ENCODE measurements around the gene DTX4.

DTX4 gene

DNA sequence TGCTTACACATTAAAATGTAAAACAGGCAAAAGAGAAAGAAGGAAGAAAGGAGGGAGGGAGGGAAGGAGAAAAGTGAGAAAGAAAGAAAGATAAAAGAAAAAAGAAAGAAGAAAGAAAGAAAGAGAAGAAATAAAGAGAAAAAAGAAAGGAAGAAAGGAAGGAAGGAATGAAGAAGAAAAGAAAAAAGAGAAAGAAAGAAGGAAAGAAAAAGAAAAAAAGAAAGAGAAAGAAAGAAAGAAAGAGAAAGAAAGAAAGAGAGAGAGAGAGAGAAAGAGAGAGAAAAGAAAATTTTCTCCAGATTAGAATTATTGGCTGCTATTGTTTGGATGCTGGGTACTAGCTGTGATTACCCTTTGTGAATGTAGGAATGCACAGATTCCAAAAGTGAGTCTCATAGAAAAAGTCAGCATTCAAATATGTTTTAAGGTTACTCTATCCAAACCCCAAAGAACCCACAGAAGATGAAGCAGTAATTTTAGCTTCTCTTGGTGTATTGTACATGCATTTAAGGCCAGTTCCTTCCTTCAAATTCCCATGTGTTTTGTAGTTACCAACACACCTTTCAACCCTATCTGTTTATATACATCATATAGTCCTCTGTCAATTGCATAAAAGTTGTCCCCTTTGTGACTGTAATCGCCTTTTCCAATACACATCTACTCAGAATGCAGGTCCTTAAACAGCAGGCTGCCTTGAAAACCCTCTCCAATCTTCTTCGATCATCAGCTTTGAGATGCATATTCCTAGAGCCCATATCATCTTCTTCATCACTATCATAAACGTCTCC lies 30.1 kb upstream of the DTX4 start:
- TF ChIP-seq, protein P1, sequence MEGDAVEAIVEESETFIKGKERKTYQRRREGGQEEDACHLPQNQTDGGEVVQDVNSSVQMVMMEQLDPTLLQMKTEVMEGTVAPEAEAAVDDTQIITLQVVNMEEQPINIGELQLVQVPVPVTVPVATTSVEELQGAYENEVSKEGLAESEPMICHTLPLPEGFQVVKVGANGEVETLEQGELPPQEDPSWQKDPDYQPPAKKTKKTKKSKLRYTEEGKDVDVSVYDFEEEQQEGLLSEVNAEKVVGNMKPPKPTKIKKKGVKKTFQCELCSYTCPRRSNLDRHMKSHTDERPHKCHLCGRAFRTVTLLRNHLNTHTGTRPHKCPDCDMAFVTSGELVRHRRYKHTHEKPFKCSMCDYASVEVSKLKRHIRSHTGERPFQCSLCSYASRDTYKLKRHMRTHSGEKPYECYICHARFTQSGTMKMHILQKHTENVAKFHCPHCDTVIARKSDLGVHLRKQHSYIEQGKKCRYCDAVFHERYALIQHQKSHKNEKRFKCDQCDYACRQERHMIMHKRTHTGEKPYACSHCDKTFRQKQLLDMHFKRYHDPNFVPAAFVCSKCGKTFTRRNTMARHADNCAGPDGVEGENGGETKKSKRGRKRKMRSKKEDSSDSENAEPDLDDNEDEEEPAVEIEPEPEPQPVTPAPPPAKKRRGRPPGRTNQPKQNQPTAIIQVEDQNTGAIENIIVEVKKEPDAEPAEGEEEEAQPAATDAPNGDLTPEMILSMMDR (IDR thresholded peaks at IDR 0.05; ENCODE audit: control insufficient read depth, insufficient read depth, low read depth, low read length, missing control alignments), result no peak

DNA sequence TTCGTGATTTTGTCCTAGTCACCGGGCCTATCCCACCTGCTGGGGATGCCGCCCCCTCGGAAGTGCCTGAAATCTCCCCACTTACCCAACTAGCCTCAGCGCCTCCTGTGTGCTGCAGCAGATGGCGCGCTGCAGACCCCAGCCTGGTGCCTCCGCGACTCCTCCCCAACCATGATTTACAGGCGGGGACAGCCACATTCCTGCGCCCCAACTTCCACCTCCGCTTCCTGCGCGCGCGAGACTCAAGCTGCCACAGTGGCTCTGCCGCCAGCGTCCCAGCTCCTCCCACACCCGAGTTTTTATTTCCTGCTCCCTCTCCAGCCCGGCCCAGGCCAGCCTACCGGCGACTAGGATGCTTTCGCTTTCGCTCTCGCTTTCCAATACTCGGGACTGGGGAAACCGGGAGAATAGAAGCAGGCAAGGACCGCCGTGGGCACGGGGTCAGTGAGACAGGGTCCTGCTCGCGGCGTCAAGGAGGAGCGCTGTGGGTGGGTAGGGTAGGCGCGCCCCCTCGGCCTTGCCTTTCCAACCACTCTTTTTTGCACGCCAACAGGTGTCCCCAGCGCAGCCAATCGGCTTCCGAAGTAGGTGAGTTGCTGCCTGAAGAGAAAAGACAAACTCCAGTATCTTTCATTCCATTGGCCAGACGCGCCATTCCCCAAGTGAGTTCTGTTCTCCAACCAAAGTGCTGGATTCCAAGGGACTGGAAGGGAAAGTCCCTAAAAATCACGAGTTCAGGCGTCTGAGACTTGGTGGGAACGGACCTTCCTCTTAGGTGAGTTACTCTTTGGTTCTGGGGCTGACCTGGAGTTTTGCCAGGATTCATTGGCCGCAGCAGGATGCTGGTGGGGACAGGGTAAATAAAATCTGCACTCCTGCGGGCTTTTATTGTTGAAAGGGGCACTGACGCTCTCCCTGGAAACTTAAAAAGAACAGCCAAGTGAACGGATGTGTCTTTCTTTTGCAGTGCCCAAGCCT lies 29.1 kb upstream of the DTX4 start, which contains the start of gene FAM111A:
FAM111A (plus strand) TSS at position 327 of the 978 bp plus-strand sequence. CDS start 6,017 bp downstream, outside the sequence.
- TF ChIP-seq, protein P1 (IDR thresholded peaks at IDR 0.05; ENCODE audit: control insufficient read depth, insufficient read depth, low read depth, low read length, missing control alignments), result peak; percentile 45
- peak; percentile 34 for DNase-seq (ENCODE audit: low read depth)
- peak within 1 kb of the TSS; percentile 89 for H3K4me3 ChIP-seq (ENCODE audit: control insufficient read depth, low read depth, low read length)

More for the DNA sequence above, 30.1 kb upstream of the DTX4 start:
- no peak for DNase-seq (ENCODE audit: low read depth)
- peak overlapping the region; percentile 89 for H3K4me3 ChIP-seq (ENCODE audit: control insufficient read depth, low read depth, low read length)

DNA sequence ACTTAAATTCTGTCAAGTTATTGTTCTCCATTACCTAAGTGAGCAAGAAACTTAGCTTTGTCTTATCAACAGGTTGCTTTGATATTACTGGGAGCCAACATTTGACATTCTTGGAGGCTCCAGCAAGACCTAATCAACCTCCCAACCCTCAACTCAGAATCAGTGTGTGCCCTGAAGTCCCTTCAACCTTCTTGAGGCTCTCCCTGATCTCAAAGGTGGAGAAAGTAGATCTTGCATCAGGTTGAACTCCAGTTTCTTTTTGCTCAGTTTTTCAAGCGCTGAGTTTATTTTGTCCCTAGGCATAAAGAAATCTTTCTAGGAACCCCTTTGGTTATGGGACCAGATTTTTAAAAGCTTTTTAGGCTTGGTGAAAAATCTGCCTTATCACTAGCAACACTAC lies 27.8 kb upstream of the DTX4 start:
- no peak for DNase-seq (ENCODE audit: low read depth)
- H3K4me3 ChIP-seq (ENCODE audit: control insufficient read depth, low read depth, low read length), result peak overlapping the region; percentile 79
- TF ChIP-seq, protein P1 (IDR thresholded peaks at IDR 0.05; ENCODE audit: control insufficient read depth, insufficient read depth, low read depth, low read length, missing control alignments), result no peak

DNA sequence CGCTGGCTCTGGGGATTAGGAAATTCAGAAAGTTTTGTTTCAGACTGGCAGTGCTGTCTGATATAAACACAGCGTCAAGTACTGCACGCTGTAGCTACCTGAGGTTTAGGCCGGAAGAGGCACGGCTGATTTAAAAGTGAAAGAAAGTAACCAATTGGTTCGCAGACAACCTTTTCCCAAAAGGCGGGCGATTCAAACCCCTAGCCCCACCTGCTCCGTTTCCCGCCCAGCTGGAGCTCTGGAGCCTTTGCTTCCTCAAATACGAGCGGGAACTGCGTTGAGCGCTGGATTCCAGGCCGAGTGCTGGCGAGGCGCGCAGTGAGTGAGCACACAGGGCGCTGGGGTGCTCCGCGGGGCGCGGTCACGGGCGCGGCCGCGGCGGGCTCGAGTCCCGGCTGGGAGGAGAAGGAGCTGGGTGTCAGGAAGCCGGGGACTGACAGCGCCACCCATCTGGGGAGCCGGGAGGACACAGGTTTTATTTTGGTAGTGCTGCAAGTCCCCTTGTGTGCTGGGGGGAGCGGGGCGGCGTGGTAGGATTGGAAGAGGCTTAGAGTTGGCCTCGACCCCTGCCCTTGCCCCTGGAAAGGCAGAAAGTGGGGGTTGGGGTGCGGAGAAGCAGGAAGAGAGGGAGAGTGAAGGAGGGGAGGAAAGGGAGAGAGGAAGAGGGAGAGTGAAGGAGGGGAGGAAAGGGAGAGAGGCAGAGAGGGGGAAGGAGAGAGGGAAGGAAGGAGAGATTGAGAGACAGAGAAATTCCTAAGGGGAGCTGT lies 27.2 kb upstream of the DTX4 start:
- H3K4me3 ChIP-seq (ENCODE audit: control insufficient read depth, low read depth, low read length), result peak overlapping the region; percentile 79

DNA sequence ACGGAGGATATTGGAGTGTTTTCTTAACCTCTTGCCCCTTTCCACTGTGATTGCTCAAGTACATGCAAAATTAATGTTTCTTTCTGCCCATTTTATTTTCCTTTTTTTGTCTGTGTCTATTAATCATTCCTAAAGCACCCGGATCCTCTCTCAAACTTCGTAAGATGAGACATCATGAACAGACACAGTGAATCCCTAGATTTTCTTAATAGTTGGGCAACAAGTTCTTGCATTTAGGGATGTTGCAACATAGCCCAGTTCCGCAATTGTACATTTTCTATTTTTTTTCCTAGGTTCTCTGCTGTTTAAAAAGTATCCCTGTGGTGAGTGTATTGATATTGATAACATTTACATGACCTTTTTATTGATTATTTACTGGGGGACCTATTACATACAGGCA lies 26.4 kb upstream of the DTX4 start:
- H3K4me3 ChIP-seq (ENCODE audit: control insufficient read depth, low read depth, low read length), result peak overlapping the region; percentile 79
- DNase-seq (ENCODE audit: low read depth), result peak; percentile 73
- TF ChIP-seq, protein P1 (IDR thresholded peaks at IDR 0.05; ENCODE audit: control insufficient read depth, insufficient read depth, low read depth, low read length, missing control alignments), result no peak

More for the DNA sequence above, 27.2 kb upstream of the DTX4 start:
- TF ChIP-seq, protein P1 (IDR thresholded peaks at IDR 0.05; ENCODE audit: control insufficient read depth, insufficient read depth, low read depth, low read length, missing control alignments), result no peak
- DNase-seq (ENCODE audit: low read depth), result peak; percentile 48

DNA sequence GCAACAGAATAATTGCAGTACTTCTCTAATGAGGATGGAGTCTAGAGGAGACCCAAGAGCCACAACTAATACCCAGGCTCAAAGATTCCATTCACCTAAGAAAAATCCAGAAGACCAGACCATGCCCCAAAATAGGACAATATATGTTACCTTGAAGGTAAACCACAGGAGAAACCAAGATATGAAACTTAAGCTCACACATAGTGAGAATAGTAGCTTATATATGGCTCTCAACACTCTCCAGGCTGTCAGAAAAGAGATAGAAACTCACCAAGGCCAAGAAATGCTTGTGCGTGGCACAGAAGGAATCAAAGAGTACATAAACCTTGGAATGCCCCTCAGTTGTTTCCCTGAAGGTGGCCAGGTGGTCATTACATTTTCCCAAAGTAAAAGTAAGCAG lies 20.2 kb upstream of the DTX4 start:
- no peak overlapping the region for H3K4me3 ChIP-seq (ENCODE audit: control insufficient read depth, low read depth, low read length)
- DNase-seq (ENCODE audit: low read depth), result no peak
- TF ChIP-seq, protein P1 (IDR thresholded peaks at IDR 0.05; ENCODE audit: control insufficient read depth, insufficient read depth, low read depth, low read length, missing control alignments), result no peak
